Chondrocyte (in vitro differentiated cells): ENCODE results near the gene SLAMF7. TPM values are rescaled to one million over a fixed set of nuclear protein-coding genes. Genes with fewer than 3 reads are reported as not detected.

Experiments
- DNase-seq: peaks from one replicate; pipeline ENCODE4 v3.0.0; 2021; ENCODE audit warnings: mixed read lengths, low spot score
- H3K27ac Mint-ChIP-seq: one replicate; pipeline ENCODE4 v1.8.0; 2021; ENCODE audit warnings: mild to moderate bottlenecking, moderate library complexity, mixed read lengths; ENCODE audit not compliant: unreplicated experiment
- H3K27me3 Mint-ChIP-seq: 2 replicates; pipeline ENCODE4 v1.8.0; 2021; ENCODE audit warnings: low read depth, mixed read lengths
- H3K36me3 Mint-ChIP-seq: 2 replicates; pipeline ENCODE4 v1.8.0; 2021; ENCODE audit warnings: low read depth, mixed read lengths
- H3K4me1 Mint-ChIP-seq: 2 replicates; pipeline ENCODE4 v1.8.0; 2021; ENCODE audit warnings: low read depth, mild to moderate bottlenecking, mixed read lengths
- H3K4me3 Mint-ChIP-seq: one replicate; pipeline ENCODE4 v1.8.0; 2021; ENCODE audit warnings: mild to moderate bottlenecking, moderate library complexity, mixed read lengths; ENCODE audit not compliant: unreplicated experiment
- H3K9me3 Mint-ChIP-seq: 2 replicates; pipeline ENCODE4 v1.8.0; 2021; ENCODE audit warnings: low read depth, mixed read lengths
- CTCF ChIP-seq: fragments of 200-600 bp; sonication (generic); IDR thresholded peaks from 2 replicates; pipeline ENCODE4 v1.5.0; 2021; ENCODE audit warnings: antibody characterized with exemption, mild to moderate bottlenecking, moderate library complexity
- total RNA-seq: library from RNA; stranded (reverse); gene quantifications from 3 replicates; pipeline ENCODE4 v1.2.1, GENCODE V29; 2021

Gene SLAMF7
- total RNA-seq, 1 donor from 2014 or later = not detected

- peak; percentile 21 for TF ChIP-seq CTCF
- H3K27ac Mint-ChIP-seq = no peak overlapping the region
- peaks cover 3% of the 10 kb centered on the region for H3K4me1 Mint-ChIP-seq
- H3K4me3 Mint-ChIP-seq = no peak overlapping the region
- H3K27me3 Mint-ChIP-seq = peaks cover 13% of the 10 kb centered on the region
- no peaks in the 10 kb centered on the region for H3K9me3 Mint-ChIP-seq
- no peak for DNase-seq
- H3K36me3 Mint-ChIP-seq = no peaks in the 10 kb centered on the region
Observed at GRCh38 chr1:160748181-160748877, 9.3 kb downstream of the SLAMF7 start.

- Mint-ChIP-seq H3K4me3 (no peak overlapping the region), H3K27me3 (peaks cover 12% of the 10 kb centered on the region), H3K4me1 (peaks cover 3% of the 10 kb centered on the region), H3K27ac (no peak overlapping the region), H3K36me3 (no peaks in the 10 kb centered on the region), H3K9me3 (no peaks in the 10 kb centered on the region)
- no peak for TF ChIP-seq CTCF
- no peak for DNase-seq
Observed at GRCh38 chr1:160748878-160749269, 9.8 kb downstream of the SLAMF7 start.

- DNase-seq = no peak
Observed at GRCh38 chr1:160750608-160751007, 11.6 kb downstream of the SLAMF7 start.

GRCh38 chr1:160752406-160752805, 13.4 kb downstream of the SLAMF7 start:
- Mint-ChIP-seq H3K27me3 (peaks cover 9% of the 10 kb centered on the region), H3K4me3 (no peak overlapping the region), H3K9me3 (no peaks in the 10 kb centered on the region), H3K27ac (no peak overlapping the region), H3K36me3 (no peaks in the 10 kb centered on the region), H3K4me1 (peaks cover 3% of the 10 kb centered on the region)
- no peak for TF ChIP-seq CTCF
- DNase-seq = no peak

More at GRCh38 chr1:160750608-160751007, 11.6 kb downstream of the SLAMF7 start:
- Mint-ChIP-seq H3K4me3 (no peak overlapping the region), H3K36me3 (no peaks in the 10 kb centered on the region), H3K4me1 (peaks cover 3% of the 10 kb centered on the region), H3K27ac (no peak overlapping the region), H3K27me3 (peaks cover 6% of the 10 kb centered on the region), H3K9me3 (no peaks in the 10 kb centered on the region)
- no peak for TF ChIP-seq CTCF

GRCh38 chr1:160752924-160753323, 13.9 kb downstream of the SLAMF7 start:
- H3K4me3 Mint-ChIP-seq = no peak overlapping the region
- no peak for DNase-seq
- peaks cover 7% of the 10 kb centered on the region for H3K27me3 Mint-ChIP-seq
- H3K36me3 Mint-ChIP-seq = no peaks in the 10 kb centered on the region
- peaks cover 3% of the 10 kb centered on the region for H3K4me1 Mint-ChIP-seq
- TF ChIP-seq CTCF = no peak
- H3K27ac Mint-ChIP-seq = no peak overlapping the region
- H3K9me3 Mint-ChIP-seq = no peaks in the 10 kb centered on the region
